Tibial nerve (tissue), 4 donors: ENCODE data around the gene ATAD3B.

Source experiments
- EP300 ChIP-seq, 2 donors: sonication (generic); formaldehyde crosslinking; IDR thresholded peaks; one replicate each; pipeline ENCODE4 v1.6.1; 2017; ENCODE audit warnings: antibody characterized with exemption in 2 of 2, mild to moderate bottlenecking in 1 of 2
- POLR2A ChIP-seq, 2 donors: fragments of 450-650 bp; IDR thresholded peaks; one replicate each; pipeline ENCODE4 v1.6.1; 2017; ENCODE audit warnings: antibody characterized with exemption in 2 of 2, mild to moderate bottlenecking in 2 of 2, moderate library complexity in 2 of 2
- TF ChIP-seq, protein P1 (sequence below), 5 experiments: fragments of 200-600 bp in 3 of 5; fragments of 450-650 bp in 2 of 5; sonication (generic) in 3 of 5; IDR thresholded peaks; one replicate each; pipeline ENCODE4 v1.5.1; 2016 to 2019; ENCODE audit warnings: antibody characterized with exemption in 5 of 5, mild to moderate bottlenecking in 3 of 5, moderate library complexity in 2 of 5

DNA sequence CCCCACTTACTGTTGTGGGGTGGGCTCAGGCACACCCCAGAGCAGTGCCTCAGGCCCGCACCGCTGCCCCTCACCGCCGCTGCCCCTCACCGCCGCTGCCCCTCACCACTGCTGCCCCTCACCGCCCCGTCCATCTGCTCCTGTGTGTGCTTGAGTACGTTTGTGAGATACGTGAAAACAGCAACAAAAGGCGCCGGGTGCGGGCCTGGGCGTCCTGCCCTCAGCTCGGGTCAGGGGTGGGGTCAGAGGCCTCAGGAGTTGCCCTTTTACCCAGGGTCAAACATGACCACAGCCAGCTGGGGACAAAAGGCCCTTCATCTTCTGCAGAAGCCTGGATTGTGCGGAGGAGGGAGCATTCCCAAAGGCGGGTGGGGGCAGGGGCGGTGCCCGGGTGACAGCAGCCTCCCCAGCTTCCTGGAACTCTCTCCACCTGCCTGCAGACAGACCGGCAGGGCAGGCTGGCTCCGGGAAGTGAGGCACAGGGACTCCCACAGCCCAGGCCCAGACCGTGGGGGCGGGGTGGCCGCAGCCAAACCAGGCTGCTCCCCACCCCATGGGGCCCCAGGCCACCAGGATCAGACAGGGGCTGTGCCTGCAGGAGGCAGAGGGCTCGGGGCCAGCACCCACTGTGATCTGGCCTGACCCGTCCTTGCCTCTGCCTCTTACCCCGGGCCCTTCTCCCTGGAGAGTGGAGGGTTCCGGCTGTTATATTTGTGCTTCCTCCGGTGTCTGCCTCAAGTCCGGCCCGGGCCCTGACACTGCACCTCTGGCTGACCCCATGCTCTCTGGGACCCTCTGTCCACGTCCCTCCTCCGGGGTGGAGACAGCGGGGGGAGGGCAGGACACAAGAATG is 38.4 kb upstream of the ATAD3B start:
- TF ChIP-seq, protein P1, sequence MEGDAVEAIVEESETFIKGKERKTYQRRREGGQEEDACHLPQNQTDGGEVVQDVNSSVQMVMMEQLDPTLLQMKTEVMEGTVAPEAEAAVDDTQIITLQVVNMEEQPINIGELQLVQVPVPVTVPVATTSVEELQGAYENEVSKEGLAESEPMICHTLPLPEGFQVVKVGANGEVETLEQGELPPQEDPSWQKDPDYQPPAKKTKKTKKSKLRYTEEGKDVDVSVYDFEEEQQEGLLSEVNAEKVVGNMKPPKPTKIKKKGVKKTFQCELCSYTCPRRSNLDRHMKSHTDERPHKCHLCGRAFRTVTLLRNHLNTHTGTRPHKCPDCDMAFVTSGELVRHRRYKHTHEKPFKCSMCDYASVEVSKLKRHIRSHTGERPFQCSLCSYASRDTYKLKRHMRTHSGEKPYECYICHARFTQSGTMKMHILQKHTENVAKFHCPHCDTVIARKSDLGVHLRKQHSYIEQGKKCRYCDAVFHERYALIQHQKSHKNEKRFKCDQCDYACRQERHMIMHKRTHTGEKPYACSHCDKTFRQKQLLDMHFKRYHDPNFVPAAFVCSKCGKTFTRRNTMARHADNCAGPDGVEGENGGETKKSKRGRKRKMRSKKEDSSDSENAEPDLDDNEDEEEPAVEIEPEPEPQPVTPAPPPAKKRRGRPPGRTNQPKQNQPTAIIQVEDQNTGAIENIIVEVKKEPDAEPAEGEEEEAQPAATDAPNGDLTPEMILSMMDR (IDR thresholded peaks at IDR 0.05): peak in 1 of 5 experiments; percentile 12
- TF ChIP-seq POLR2A (IDR thresholded peaks at IDR 0.05): peak in 1 of 2 donors; percentile 29
- TF ChIP-seq EP300 (IDR thresholded peaks at IDR 0.05): peak in 1 of 2 donors; percentile 91
